Prostate gland (tissue), 2 donors: ENCODE data around the gene ARAP2. TPM values are rescaled to one million over a fixed set of nuclear protein-coding genes. Genes with fewer than 3 reads are reported as not detected.
A peak's percentile ranks its signal among the peaks of the same experiment; 100 is the strongest.

Source experiments
- DNase-seq: peaks from one replicate; pipeline ENCODE4 v3.0.0-alpha.2; 2019; ENCODE audit warnings: low spot score
- H3K27ac ChIP-seq, 2 donors: fragments of 200-600 bp; sonication (generic); 2 replicates each; pipeline ENCODE4 v1.5.1; 2017 to 2019
- H3K27me3 ChIP-seq: fragments of 200-600 bp; sonication (generic); replicated peaks from 2 replicates; pipeline ENCODE4 v1.5.1; 2019; ENCODE audit not compliant: insufficient read depth
- H3K36me3 ChIP-seq, 2 donors: fragments of 200-600 bp; sonication (generic); 1 replicate in 1 of 2; 2 replicates in 1 of 2; pipeline versions ENCODE4 v1.5.1 to v1.8.1; 2017 to 2019
- H3K4me1 ChIP-seq: fragments of 200-600 bp; sonication (generic); replicated peaks from 2 replicates; pipeline ENCODE4 v1.5.1; 2019
- H3K4me3 ChIP-seq, 2 donors: fragments of 200-600 bp; sonication (generic); 2 replicates each; pipeline ENCODE4 v1.5.1; 2017 to 2019
- H3K9me3 ChIP-seq: fragments of 200-600 bp; sonication (generic); 2 replicates; pipeline ENCODE4 v1.5.1; 2017
- POLR2A ChIP-seq: fragments of 450-650 bp; IDR thresholded peaks from one replicate; pipeline ENCODE4 v1.6.1; 2016; ENCODE audit warnings: antibody characterized with exemption, mild to moderate bottlenecking
- POLR2AphosphoS5 ChIP-seq: sonication (generic); formaldehyde crosslinking; IDR thresholded peaks from one replicate; pipeline ENCODE4 v1.6.1; 2017; ENCODE audit warnings: antibody characterized with exemption
- WGBS: methylation state at CpG from one replicate; pipeline ENCODE4 v1.1.5; 2018; 5-methylcytosine and 5-hydroxymethylcytosine counted together
- intact Hi-C: fragments of 100-400 bp; cut with DNase I; formaldehyde crosslinking; loops from one replicate; pipeline ENCODE4 v1.14.2; 2022
- total RNA-seq, 2 donors: library from RNA; depleted of rRNA; stranded (reverse); fragments of >200 nt; gene quantifications; one replicate each; pipeline ENCODE4 v1.1.0, GENCODE V29; 2016
- TF ChIP-seq, protein P1 (sequence below), 4 experiments: fragments of 200-600 bp in 2 of 4; fragments of 450-650 bp in 2 of 4; sonication (generic) in 2 of 4; IDR thresholded peaks; 1 replicate in 3 of 4; 2 replicates in 1 of 4; pipeline ENCODE4 v1.5.1; 2016 to 2019; ENCODE audit warnings: antibody characterized with exemption in 4 of 4, mild to moderate bottlenecking in 2 of 4, moderate library complexity in 2 of 4

ARAP2 gene
- total RNA-seq, 2 donors from 2014 or later, result 10.3 to 97.8 TPM

- TF ChIP-seq, protein P1, sequence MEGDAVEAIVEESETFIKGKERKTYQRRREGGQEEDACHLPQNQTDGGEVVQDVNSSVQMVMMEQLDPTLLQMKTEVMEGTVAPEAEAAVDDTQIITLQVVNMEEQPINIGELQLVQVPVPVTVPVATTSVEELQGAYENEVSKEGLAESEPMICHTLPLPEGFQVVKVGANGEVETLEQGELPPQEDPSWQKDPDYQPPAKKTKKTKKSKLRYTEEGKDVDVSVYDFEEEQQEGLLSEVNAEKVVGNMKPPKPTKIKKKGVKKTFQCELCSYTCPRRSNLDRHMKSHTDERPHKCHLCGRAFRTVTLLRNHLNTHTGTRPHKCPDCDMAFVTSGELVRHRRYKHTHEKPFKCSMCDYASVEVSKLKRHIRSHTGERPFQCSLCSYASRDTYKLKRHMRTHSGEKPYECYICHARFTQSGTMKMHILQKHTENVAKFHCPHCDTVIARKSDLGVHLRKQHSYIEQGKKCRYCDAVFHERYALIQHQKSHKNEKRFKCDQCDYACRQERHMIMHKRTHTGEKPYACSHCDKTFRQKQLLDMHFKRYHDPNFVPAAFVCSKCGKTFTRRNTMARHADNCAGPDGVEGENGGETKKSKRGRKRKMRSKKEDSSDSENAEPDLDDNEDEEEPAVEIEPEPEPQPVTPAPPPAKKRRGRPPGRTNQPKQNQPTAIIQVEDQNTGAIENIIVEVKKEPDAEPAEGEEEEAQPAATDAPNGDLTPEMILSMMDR (IDR thresholded peaks at IDR 0.05), result no peak
- no peak for TF ChIP-seq POLR2A
- TF ChIP-seq POLR2AphosphoS5, result no peak
- intact Hi-C loops, result no loop called here
- DNase-seq, result no peak
- Histone ChIP-seq H3K36me3 (no peaks in the 10 kb centered on the region), H3K4me3 (no peak within 1 kb of the TSS), H3K9me3 (no peaks in the 10 kb centered on the region), H3K4me1 (no peaks in the 10 kb centered on the region), H3K27ac (no peak within 1 kb of the TSS), H3K27me3 (no peaks in the 10 kb centered on the region)
- WGBS, result 90% methylated on average over 5 of the region's 5 CpGs
Measured at GRCh38 chr4:36281384-36282106, 37.2 kb upstream of the ARAP2 start, which contains the start of gene DTHD1. Gene DTHD1, plus strand, starts transcription at chr4:36281616. Its CDS starts 143 bp downstream, at chr4:36281759.

GRCh38 chr4:36280555-36280954, 36.2 kb upstream of the ARAP2 start:
- Histone ChIP-seq H3K27me3 (no peaks in the 10 kb centered on the region), H3K36me3 (no peaks in the 10 kb centered on the region), H3K4me1 (no peaks in the 10 kb centered on the region), H3K27ac (no peak overlapping the region), H3K4me3 (no peak overlapping the region), H3K9me3 (no peaks in the 10 kb centered on the region)
- 47% methylated on average over 4 of the region's 4 CpGs for WGBS
- TF ChIP-seq POLR2A (no peak), POLR2AphosphoS5 (no peak)
- TF ChIP-seq, protein P1 (IDR thresholded peaks at IDR 0.05), result no peak
- intact Hi-C loops, result no loop called here
- DNase-seq, result peak; percentile 7

DNA sequence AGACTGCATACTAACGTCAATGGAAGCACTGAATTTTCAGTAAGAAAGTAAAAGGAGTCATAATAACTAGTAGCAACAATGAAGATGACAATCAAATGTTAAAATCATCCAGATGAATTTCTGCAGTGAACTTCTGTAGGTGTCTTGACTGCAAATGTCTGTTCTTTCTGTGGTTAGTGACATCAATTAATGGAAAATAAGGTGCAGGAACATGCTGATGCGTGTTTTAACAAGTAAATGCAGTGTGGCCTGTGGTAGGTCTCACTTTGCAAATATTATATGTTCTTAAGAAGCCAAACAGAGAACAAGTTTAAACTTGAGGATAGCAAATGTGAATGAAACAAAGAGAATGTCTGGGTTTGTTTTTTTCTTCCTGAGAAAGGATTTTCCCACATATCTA, 34.5 kb upstream of the ARAP2 start:
- Histone ChIP-seq H3K27ac (no peak overlapping the region), H3K4me1 (no peaks in the 10 kb centered on the region), H3K9me3 (no peaks in the 10 kb centered on the region), H3K4me3 (no peak overlapping the region), H3K36me3 (no peaks in the 10 kb centered on the region), H3K27me3 (no peaks in the 10 kb centered on the region)
- DNase-seq, result peak; percentile 54
- 43% methylated on average over 2 of the region's 2 CpGs for WGBS
- intact Hi-C loops, result no loop called here
- TF ChIP-seq, protein P1 (IDR thresholded peaks at IDR 0.05), result no peak
- TF ChIP-seq POLR2AphosphoS5, result peak; percentile 67

- intact Hi-C loops, result no loop called here
- Histone ChIP-seq H3K27ac (no peak overlapping the region), H3K9me3 (no peaks in the 10 kb centered on the region), H3K4me3 (no peak overlapping the region), H3K27me3 (no peaks in the 10 kb centered on the region), H3K36me3 (no peaks in the 10 kb centered on the region), H3K4me1 (no peaks in the 10 kb centered on the region)
- TF ChIP-seq, protein P1 (IDR thresholded peaks at IDR 0.05), result no peak
- no peak for TF ChIP-seq POLR2AphosphoS5
- TF ChIP-seq POLR2A, result no peak
- WGBS, result 91% methylated on average over 4 of the region's 4 CpGs
- DNase-seq, result no peak
Measured at GRCh38 chr4:36277533-36277932, 33.2 kb upstream of the ARAP2 start.

DNA sequence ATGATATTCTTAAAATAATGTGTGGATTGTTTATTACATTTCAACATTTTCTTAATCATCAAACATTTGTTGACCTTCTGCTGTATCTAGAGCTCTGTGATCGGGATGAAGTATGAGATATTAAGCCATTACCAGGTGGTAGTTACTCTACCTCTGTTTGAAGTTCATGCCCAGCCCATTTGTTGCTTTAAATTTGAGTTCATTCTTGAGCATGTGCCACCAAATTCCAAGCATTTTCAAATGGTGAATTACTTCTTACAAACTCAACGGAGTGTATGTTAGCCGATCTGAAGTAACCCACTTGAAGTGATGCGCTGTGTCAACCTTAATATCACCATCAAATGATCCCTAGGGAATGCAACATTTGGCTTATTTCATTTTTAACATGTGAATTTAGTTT, 29.8 kb upstream of the ARAP2 start:
- no peaks in the 10 kb centered on the region for H3K27me3 ChIP-seq
- no peak for DNase-seq
- 76% methylated on average over 4 of the region's 4 CpGs for WGBS
- H3K9me3 ChIP-seq, result no peaks in the 10 kb centered on the region
- no peak for TF ChIP-seq POLR2A
- TF ChIP-seq, protein P1 (IDR thresholded peaks at IDR 0.05), result no peak
- TF ChIP-seq POLR2AphosphoS5, result no peak
- no peaks in the 10 kb centered on the region for H3K36me3 ChIP-seq
- H3K4me3 ChIP-seq, result no peak overlapping the region
- intact Hi-C loops, result no loop called here
- no peaks in the 10 kb centered on the region for H3K4me1 ChIP-seq
- no peak overlapping the region for H3K27ac ChIP-seq
